ENCODE data around the gene IRF7.

DNA sequence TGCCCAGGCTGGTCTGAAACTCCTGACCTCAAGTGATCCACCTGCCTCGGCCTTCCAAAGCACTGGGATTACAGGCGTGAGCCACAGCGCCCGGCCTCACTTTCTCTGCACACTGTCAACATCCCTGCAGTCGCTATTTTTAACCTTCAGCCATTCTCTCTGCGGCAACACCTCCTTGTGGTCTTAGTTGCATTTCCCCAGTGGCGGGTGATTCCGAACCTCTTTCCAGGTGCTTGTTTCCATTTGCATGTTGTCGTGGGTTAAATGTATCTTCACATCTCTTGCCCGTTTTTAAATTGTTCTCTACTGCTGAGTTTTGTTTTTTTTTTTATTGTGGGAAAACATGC, 13.5 kb upstream of the IRF7 start:
- TF ChIP-seq, protein P1, sequence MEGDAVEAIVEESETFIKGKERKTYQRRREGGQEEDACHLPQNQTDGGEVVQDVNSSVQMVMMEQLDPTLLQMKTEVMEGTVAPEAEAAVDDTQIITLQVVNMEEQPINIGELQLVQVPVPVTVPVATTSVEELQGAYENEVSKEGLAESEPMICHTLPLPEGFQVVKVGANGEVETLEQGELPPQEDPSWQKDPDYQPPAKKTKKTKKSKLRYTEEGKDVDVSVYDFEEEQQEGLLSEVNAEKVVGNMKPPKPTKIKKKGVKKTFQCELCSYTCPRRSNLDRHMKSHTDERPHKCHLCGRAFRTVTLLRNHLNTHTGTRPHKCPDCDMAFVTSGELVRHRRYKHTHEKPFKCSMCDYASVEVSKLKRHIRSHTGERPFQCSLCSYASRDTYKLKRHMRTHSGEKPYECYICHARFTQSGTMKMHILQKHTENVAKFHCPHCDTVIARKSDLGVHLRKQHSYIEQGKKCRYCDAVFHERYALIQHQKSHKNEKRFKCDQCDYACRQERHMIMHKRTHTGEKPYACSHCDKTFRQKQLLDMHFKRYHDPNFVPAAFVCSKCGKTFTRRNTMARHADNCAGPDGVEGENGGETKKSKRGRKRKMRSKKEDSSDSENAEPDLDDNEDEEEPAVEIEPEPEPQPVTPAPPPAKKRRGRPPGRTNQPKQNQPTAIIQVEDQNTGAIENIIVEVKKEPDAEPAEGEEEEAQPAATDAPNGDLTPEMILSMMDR (IDR thresholded peaks at IDR 0.05) = no peak
- no peak for TF ChIP-seq POLR2A (IDR thresholded peaks at IDR 0.05)

All from lower leg skin (tissue), 3 donors.